H9 (cell line): ENCODE measurements around the gene NACAD. TPM values are rescaled to one million over a fixed set of nuclear protein-coding genes. Genes with fewer than 3 reads are reported as not detected.
A peak's percentile ranks its signal among the peaks of the same experiment; 100 is the strongest.

ENCODE experiments used
- DNase-seq: peaks from one replicate; pipeline ENCODE4 v3.0.0-alpha.2; 2017
- H2AFZ ChIP-seq: one replicate; pipeline ENCODE4 v1.6.1; 2013; ENCODE audit warnings: mild to moderate bottlenecking, low read length, control low read depth, moderate library complexity
- H2AK5ac ChIP-seq: 2 replicates; pipeline ENCODE4 v1.6.1; 2013; ENCODE audit warnings: low read length, control low read depth, mixed read lengths; ENCODE audit not compliant: insufficient read length
- H2BK120ac ChIP-seq: one replicate; pipeline ENCODE4 v1.6.1; 2013; ENCODE audit warnings: low read depth, mild to moderate bottlenecking, low read length, control low read depth, inconsistent platforms; ENCODE audit not compliant: poor library complexity, severe bottlenecking
- H2BK12ac ChIP-seq: 2 replicates; pipeline ENCODE4 v1.6.1; 2013; ENCODE audit warnings: low read length, control low read depth, mixed read lengths, low read depth; ENCODE audit not compliant: insufficient read length
- H2BK15ac ChIP-seq: 2 replicates; pipeline ENCODE4 v1.6.1; 2013; ENCODE audit warnings: low read depth, low read length, control low read depth
- H2BK20ac ChIP-seq: one replicate; pipeline ENCODE4 v1.6.1; 2013; ENCODE audit warnings: low read depth, mild to moderate bottlenecking, low read length, control low read depth, inconsistent platforms; ENCODE audit not compliant: poor library complexity, severe bottlenecking
- H2BK5ac ChIP-seq: 2 replicates; pipeline ENCODE4 v1.6.1; 2013; ENCODE audit warnings: low read length, control low read depth, mixed read lengths; ENCODE audit not compliant: insufficient read length
- H3K14ac ChIP-seq: 2 replicates; pipeline ENCODE4 v1.6.1; 2013; ENCODE audit warnings: low read length, control low read depth; ENCODE audit not compliant: insufficient read depth
- H3K18ac ChIP-seq: 2 replicates; pipeline ENCODE4 v1.6.1; 2013; ENCODE audit warnings: low read depth, mild to moderate bottlenecking, mixed read lengths, low read length, control low read depth; ENCODE audit not compliant: insufficient read length
- H3K23ac ChIP-seq: 2 replicates; pipeline ENCODE4 v1.6.1; 2013; ENCODE audit warnings: low read length, control low read depth, mixed read lengths, low read depth; ENCODE audit not compliant: insufficient read length
- H3K23me2 ChIP-seq: 2 replicates; pipeline ENCODE4 v1.6.1; 2013; ENCODE audit warnings: low read depth, mild to moderate bottlenecking, mixed read lengths, low read length, control low read depth; ENCODE audit not compliant: insufficient read length, poor library complexity, severe bottlenecking
- H3K27ac ChIP-seq: 2 replicates; pipeline ENCODE4 v1.5.1; 2013; ENCODE audit warnings: low read length, control low read depth, mixed read lengths, low read depth; ENCODE audit not compliant: insufficient read length
- H3K27me3 ChIP-seq: 2 replicates; pipeline ENCODE4 v1.6.1; 2013; ENCODE audit warnings: low read length, control low read depth, inconsistent platforms; ENCODE audit not compliant: insufficient read depth
- H3K4ac ChIP-seq: 2 replicates; pipeline ENCODE4 v1.6.1; 2013; ENCODE audit warnings: low read depth, mild to moderate bottlenecking, control low read depth, inconsistent platforms, low read length, moderate library complexity
- H3K4me1 ChIP-seq: 2 replicates; pipeline ENCODE4 v1.6.1; 2013; ENCODE audit warnings: low read length, control low read depth, inconsistent platforms; ENCODE audit not compliant: insufficient read depth
- H3K4me2 ChIP-seq: 2 replicates; pipeline ENCODE4 v1.6.1; 2013; ENCODE audit warnings: low read length, control low read depth, mixed read lengths; ENCODE audit not compliant: insufficient read length, insufficient read depth
- H3K56ac ChIP-seq: 2 replicates; pipeline ENCODE4 v1.6.1; 2013; ENCODE audit warnings: low read depth, mild to moderate bottlenecking, mixed read lengths, low read length, control low read depth; ENCODE audit not compliant: insufficient read length
- H3K79me1 ChIP-seq: 2 replicates; pipeline ENCODE4 v1.6.1; 2013; ENCODE audit warnings: low read depth, mild to moderate bottlenecking, moderate library complexity, low read length, control low read depth, inconsistent platforms; ENCODE audit not compliant: insufficient read depth, poor library complexity, severe bottlenecking
- H3K79me2 ChIP-seq: 2 replicates; pipeline ENCODE4 v1.6.1; 2013; ENCODE audit warnings: low read length, control low read depth, inconsistent platforms; ENCODE audit not compliant: insufficient read depth
- H3K9ac ChIP-seq: 2 replicates; pipeline ENCODE4 v1.6.1; 2013; ENCODE audit warnings: low read length, control low read depth, mixed read lengths; ENCODE audit not compliant: insufficient read length; ENCODE audit errors: extremely low read depth
- H3K9me3 ChIP-seq: one replicate; pipeline ENCODE4 v1.6.1; 2013; ENCODE audit warnings: low read depth, low read length, inconsistent platforms; ENCODE audit not compliant: control insufficient read depth
- H3T11ph ChIP-seq: one replicate; pipeline ENCODE4 v1.6.1; 2013; ENCODE audit warnings: mild to moderate bottlenecking, low read length, control low read depth, inconsistent platforms
- H4K20me1 ChIP-seq: one replicate; pipeline ENCODE4 v1.6.1; 2013; ENCODE audit not compliant: control insufficient read depth, insufficient read length, insufficient read depth
- H4K5ac ChIP-seq: 2 replicates; pipeline ENCODE4 v1.6.1; 2013; ENCODE audit warnings: low read depth, mild to moderate bottlenecking, mixed read lengths, low read length, control low read depth; ENCODE audit not compliant: insufficient read length
- H4K8ac ChIP-seq: replicated peaks from 2 replicates; pipeline ENCODE4 v1.6.1; 2013; ENCODE audit warnings: low read length, control low read depth, mixed read lengths, low read depth; ENCODE audit not compliant: insufficient read length
- H4K91ac ChIP-seq: 2 replicates; pipeline ENCODE4 v1.6.1; 2013; ENCODE audit warnings: low read depth, mild to moderate bottlenecking, moderate library complexity, mixed read lengths, low read length, control low read depth; ENCODE audit not compliant: insufficient read length
- H3K27ac Mint-ChIP-seq, 3 experiments: 2 replicates in 2 of 3; 3 replicates in 1 of 3; pipeline ENCODE4 v1.8.0; 2020 to 2021; ENCODE audit warnings: mixed read lengths in 3 of 3, mild to moderate bottlenecking in 1 of 3, moderate library complexity in 1 of 3
- H3K27me3 Mint-ChIP-seq: 2 replicates; pipeline ENCODE4 v1.8.0; 2021; ENCODE audit warnings: low read depth, mild to moderate bottlenecking, moderate library complexity, mixed read lengths
- H3K36me3 Mint-ChIP-seq, 3 experiments: 2 replicates in 2 of 3; 3 replicates in 1 of 3; pipeline ENCODE4 v1.8.0; 2020 to 2021; ENCODE audit warnings: low read depth in 3 of 3, mixed read lengths in 3 of 3; ENCODE audit not compliant: insufficient read depth in 1 of 3
- H3K4me1 Mint-ChIP-seq, 2 experiments: 2 replicates each; pipeline ENCODE4 v1.8.0; 2020; ENCODE audit warnings: mixed read lengths in 2 of 2
- H3K4me3 Mint-ChIP-seq, 2 experiments: 2 replicates in 1 of 2; 3 replicates in 1 of 2; pipeline ENCODE4 v1.8.0; 2020 to 2021; ENCODE audit warnings: mild to moderate bottlenecking in 2 of 2, mixed read lengths in 2 of 2, moderate library complexity in 1 of 2
- H3K9me3 Mint-ChIP-seq, 2 experiments: 2 replicates in 1 of 2; 3 replicates in 1 of 2; pipeline ENCODE4 v1.8.0; 2020; ENCODE audit warnings: mild to moderate bottlenecking in 2 of 2, mixed read lengths in 2 of 2, moderate library complexity in 1 of 2
- WGBS: extraction: QIAGEN DNeasy Blood & Tissue Kit; methylation state at CpG from one replicate; pipeline ENCODE4 v1.1.7; 2013; ENCODE audit warnings: missing lambda C conversion rate, low lambda C conversion rate, mixed read lengths; ENCODE audit not compliant: insufficient read length; ENCODE audit errors: extremely low coverage; 5-methylcytosine and 5-hydroxymethylcytosine counted together
- total RNA-seq: library from RNA; stranded (reverse); gene quantifications from 2 replicates; pipeline ENCODE4 v1.2.1, GENCODE V29; 2021
- TF ChIP-seq, protein P1 (sequence below): fragments of 200-600 bp; sonication (generic); conservative IDR thresholded peaks from 3 replicates; pipeline ENCODE4 v1.8.0; 2021; ENCODE audit warnings: antibody characterized with exemption, mild to moderate bottlenecking

The NACAD gene
- total RNA-seq, 1 experiment from 2014 or later, result 8.0 TPM

DNA sequence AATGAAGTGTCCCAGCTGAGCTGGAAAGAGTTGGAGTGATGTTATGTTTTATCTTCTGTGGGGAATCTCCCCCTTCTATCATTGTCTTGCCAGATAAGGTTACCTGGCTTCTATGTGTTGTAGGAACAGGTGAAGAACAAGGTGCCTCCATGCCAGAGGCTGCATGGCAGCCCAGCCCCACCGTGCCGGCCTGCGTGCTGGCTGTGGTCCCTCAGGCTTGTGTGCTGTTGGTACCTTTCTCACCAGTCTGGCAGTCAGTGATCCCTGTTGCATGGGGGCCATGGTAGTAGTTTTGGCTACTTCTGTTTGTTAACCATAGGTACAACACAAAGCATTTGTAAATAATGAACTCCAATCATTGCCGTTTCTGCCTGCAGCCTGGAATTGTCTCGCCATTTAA lies 50.9 kb downstream of the NACAD start:
- H2BK20ac ChIP-seq, result no peak overlapping the region
- no peak overlapping the region for H4K8ac ChIP-seq
- H3K23me2 ChIP-seq, result no peaks in the 10 kb centered on the region
- H3K14ac ChIP-seq, result no peak overlapping the region
- DNase-seq, result no peak
- no peaks in the 10 kb centered on the region for H4K20me1 ChIP-seq
- no peaks in the 10 kb centered on the region for H3K27me3 ChIP-seq
- Mint-ChIP-seq H3K27ac (peak overlapping the region in 1 of 3 experiments; percentile 88; a peak in 2 of 7 replicates), H3K4me1 (peaks cover 29% of the 10 kb centered on the region in 2 experiments), H3K4me3 (no peak overlapping the region), H3K9me3 (no peaks in the 10 kb centered on the region), H3K36me3 (peaks cover 8 to 41% (median 36%) of the 10 kb centered on the region in 3 experiments; a peak in 5 of 7 replicates), H3K27me3 (no peaks in the 10 kb centered on the region)
- no peak overlapping the region for H2BK15ac ChIP-seq
- H2BK5ac ChIP-seq, result no peak overlapping the region
- H4K5ac ChIP-seq, result no peak overlapping the region
- no peak overlapping the region for H2BK12ac ChIP-seq
- no peaks in the 10 kb centered on the region for H3K9me3 ChIP-seq
- H3K23ac ChIP-seq, result no peak overlapping the region
- H3K4ac ChIP-seq, result no peak overlapping the region
- WGBS, result no CpG with 5 or more reads among the region's 5 CpGs
- H3K18ac ChIP-seq, result no peak overlapping the region
- H3K79me1 ChIP-seq, result no peaks in the 10 kb centered on the region
- H3K9ac ChIP-seq, result no peak overlapping the region
- TF ChIP-seq, protein P1, sequence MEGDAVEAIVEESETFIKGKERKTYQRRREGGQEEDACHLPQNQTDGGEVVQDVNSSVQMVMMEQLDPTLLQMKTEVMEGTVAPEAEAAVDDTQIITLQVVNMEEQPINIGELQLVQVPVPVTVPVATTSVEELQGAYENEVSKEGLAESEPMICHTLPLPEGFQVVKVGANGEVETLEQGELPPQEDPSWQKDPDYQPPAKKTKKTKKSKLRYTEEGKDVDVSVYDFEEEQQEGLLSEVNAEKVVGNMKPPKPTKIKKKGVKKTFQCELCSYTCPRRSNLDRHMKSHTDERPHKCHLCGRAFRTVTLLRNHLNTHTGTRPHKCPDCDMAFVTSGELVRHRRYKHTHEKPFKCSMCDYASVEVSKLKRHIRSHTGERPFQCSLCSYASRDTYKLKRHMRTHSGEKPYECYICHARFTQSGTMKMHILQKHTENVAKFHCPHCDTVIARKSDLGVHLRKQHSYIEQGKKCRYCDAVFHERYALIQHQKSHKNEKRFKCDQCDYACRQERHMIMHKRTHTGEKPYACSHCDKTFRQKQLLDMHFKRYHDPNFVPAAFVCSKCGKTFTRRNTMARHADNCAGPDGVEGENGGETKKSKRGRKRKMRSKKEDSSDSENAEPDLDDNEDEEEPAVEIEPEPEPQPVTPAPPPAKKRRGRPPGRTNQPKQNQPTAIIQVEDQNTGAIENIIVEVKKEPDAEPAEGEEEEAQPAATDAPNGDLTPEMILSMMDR, result no peak
- H2AK5ac ChIP-seq, result no peak overlapping the region
- no peak overlapping the region for H3T11ph ChIP-seq
- H3K79me2 ChIP-seq, result no peaks in the 10 kb centered on the region
- no peak overlapping the region for H3K27ac ChIP-seq
- no peak overlapping the region for H2BK120ac ChIP-seq
- no peak overlapping the region for H3K56ac ChIP-seq
- H3K4me2 ChIP-seq, result no peak overlapping the region
- no peak overlapping the region for H2AFZ ChIP-seq
- no peaks in the 10 kb centered on the region for H3K4me1 ChIP-seq
- H4K91ac ChIP-seq, result no peak overlapping the region
